ENCODE measurements around the gene KAZN.

The KAZN gene

DNA sequence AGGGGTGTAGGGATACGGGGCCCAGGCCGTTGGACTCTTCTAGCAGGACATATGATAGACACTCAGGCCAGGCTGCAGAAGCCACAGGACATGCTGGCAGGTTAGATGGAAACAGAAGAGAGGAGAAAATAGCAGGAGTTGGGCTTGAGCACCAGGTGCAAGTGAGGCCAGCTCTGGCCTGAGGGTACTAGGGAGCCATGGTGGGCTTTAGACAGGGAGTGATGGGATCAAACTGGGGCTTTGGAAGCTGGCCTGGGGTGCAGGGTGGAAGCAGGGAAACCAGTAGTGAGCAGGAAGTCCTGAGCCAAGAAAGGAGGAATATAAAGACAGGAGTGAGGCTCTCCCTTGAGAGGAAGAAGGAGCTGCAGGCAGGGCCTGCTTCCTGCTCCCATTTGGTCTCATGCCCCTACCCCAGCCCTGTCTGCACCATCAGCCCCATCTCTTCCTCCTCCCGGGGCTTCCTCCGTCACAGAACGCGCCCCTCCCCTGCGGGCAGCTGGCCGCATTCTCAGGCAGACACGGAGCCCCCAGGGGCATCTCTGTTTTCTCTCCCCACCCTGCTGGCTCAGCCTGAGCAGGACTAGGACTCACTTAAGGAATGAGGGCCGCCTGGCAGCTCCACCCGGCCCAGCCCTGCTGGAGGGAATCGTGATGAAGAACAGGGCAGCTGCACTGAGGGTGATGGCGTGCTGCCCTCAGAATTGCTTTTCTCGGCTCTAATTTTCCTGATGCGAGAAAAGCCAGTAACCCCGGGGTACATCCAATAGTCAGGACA is 389.5 kb downstream of the KAZN start:
- no peak for DNase-seq (ENCODE audit: low spot score)

- DNase-seq (ENCODE audit: low spot score), result no peak
Observed at GRCh38 chr1:14988636-14989035, 390.2 kb downstream of the KAZN start.

GRCh38 chr1:14989931-14990728 is 391.6 kb downstream of the KAZN start:
- DNase-seq (ENCODE audit: low spot score), result no peak

DNA sequence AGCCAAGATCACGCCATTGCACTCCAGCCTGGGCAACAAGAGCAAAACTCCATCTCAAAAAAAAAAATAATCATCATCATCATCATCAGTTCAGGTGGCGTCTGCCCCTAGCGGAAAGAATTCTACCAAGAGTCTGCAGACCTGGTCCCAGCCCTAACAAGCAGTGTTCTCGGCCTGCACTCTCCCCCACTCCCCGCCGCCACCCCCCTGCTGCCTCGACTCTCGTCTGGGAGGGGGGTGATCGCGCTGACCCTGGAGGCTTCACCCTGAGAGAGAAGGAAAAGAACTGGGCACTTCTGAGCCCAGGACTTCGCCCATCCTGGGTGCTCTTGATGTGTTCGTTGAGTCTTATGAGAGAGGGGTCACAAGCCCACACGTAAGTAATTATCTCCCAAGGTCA is 394.9 kb downstream of the KAZN start:
- no peak for DNase-seq (ENCODE audit: low spot score)

DNA sequence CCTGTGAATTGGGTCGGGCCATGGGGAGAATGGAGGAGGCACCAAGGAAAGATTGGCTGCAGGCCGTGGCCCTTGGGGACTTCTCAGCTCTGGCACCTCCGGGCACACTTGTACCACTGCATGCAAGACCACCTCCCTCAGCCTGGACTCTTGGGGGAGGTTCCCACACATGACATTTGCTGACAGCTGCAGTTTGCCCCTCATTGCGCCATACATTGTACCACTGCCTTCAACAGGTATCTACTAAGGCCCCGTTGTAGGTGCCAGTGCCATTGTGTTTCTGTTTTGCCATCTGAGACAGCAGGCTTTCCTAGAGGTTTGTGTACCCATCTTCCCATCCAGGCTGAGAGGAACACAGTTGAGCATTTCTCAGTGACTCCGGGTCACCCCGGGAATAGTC is 395.7 kb downstream of the KAZN start:
- DNase-seq (ENCODE audit: low spot score), result no peak

GRCh38 chr1:14994841-14995437 is 396.5 kb downstream of the KAZN start:
- DNase-seq (ENCODE audit: low spot score), result no peak

- no peak for DNase-seq (ENCODE audit: low spot score)
Observed at GRCh38 chr1:14996133-14997050, 397.9 kb downstream of the KAZN start.

- DNase-seq (ENCODE audit: low spot score), result no peak
Observed at GRCh38 chr1:14997646-14998276, 399.3 kb downstream of the KAZN start.

DNA sequence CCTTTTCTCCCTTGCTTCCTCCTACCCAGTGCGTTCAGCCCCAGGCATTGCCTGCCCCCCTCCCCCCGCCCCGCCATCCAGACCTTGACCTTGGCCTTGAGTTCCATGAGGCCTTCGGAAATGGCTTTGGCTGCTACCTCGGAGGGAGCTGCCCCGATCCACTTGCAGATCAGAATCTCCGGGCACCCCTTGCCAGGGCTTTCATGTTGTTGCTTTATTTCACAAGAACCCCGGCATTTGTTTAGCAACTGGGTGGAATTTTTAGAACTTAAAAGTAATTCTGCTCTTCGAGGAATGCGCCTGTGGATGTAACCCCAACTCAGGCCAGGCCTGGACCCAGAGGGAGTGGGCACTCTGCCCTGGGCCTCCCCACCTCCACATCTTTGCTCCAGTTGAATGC is 401.0 kb downstream of the KAZN start:
- DNase-seq (ENCODE audit: low spot score), result no peak

DNA sequence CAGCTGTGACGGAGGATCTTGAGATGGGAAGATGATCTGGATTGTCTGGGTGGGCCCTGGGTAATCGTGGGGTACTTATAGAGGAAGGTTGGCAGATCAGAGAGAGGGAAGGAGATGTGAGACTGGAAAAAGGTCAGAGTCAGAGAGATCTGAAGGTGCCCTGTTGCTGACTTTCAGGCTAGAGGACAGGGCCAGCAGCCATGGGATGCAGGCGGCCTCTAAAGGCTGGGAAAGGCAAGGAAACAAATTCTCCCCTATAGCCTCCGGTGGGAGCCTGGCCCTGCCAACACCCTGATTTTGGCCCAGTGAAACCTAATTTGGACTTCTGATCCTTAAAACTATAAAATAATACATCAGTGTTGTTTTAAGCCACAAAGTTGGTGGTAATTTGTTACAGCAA is 401.5 kb downstream of the KAZN start:
- DNase-seq (ENCODE audit: low spot score), result no peak

- no peak for DNase-seq (ENCODE audit: low spot score)
Observed at GRCh38 chr1:15000671-15001070, 402.2 kb downstream of the KAZN start.

DNA sequence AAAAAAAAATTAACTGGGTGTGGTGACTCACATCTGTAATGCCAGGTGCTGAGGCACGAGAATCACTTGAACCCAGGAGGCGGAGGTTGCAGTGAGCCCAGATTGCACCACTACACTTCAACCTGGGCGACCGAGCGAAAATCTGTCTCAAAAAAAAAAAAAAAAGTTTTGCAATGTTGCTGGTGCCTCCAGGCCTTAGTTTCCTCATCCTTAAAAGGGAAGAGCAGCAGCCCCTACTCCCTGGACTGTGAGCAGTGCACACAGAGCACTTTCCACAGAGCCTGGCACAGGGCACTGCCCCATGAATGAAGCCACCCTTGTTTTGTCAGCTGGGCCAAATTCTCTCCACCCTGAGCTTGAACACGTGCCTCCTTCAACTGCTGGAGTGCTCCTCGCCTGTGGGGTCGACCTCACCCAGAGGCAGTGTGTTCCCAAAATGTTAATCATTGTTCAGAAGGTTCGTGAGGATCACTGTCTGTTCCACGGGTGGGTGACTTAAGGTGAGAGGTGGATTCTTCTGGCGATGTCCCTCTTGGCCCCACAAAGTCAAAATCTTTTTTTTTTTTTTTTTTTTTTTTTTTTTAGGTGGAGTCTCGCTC is 402.9 kb downstream of the KAZN start:
- no peak for DNase-seq (ENCODE audit: low spot score)

- DNase-seq (ENCODE audit: low spot score), result no peak
Observed at GRCh38 chr1:15002325-15002724, 403.8 kb downstream of the KAZN start.

DNA sequence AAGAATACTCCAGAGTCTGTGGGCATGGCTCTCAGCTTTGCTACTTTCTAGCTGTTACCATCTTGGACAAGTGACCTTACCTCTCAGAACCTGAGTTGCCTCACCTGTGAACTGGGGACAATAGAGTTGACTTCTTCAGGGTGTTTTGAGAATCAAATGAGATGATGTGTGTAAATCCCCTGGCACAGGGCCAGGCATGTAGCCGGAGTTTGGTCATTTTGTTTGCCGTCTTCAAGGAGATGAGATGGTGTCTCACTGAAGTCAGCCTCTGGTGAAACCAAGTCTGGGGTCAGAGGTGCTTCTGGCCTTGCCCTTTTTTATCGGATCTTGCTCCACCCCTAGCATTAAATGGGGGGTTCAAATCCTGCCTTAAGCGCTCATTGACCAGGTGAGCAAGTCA is 405.9 kb downstream of the KAZN start:
- no peak for DNase-seq (ENCODE audit: low spot score)

- no peak for DNase-seq (ENCODE audit: low spot score)
Observed at GRCh38 chr1:15005116-15005515, 406.6 kb downstream of the KAZN start.

DNA sequence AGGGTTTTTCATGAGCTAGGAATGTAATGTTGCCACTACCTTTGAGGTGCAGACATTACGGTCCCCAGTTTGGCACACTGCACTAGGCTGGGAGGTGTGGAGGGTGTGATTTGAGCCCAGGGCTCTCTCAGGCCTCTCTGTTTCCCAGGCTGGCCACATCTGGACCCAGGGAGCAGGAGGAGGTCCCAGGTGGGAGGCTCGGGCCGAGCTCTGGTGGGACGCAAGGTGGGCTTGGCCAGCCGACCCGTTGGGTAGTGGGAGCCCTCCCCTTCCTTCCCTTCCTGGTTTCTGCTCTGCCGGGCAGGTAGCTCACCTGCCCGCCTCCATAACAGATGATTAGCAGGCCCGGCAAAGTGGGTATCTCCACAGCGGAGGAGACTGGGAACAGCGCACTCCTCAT is 408.9 kb downstream of the KAZN start:
- no peak for DNase-seq (ENCODE audit: low spot score)

- DNase-seq (ENCODE audit: low spot score), result no peak
Observed at GRCh38 chr1:15007842-15008241, 409.4 kb downstream of the KAZN start.

- DNase-seq (ENCODE audit: low spot score), result no peak
Observed at GRCh38 chr1:15008783-15009729, 410.6 kb downstream of the KAZN start.

DNA sequence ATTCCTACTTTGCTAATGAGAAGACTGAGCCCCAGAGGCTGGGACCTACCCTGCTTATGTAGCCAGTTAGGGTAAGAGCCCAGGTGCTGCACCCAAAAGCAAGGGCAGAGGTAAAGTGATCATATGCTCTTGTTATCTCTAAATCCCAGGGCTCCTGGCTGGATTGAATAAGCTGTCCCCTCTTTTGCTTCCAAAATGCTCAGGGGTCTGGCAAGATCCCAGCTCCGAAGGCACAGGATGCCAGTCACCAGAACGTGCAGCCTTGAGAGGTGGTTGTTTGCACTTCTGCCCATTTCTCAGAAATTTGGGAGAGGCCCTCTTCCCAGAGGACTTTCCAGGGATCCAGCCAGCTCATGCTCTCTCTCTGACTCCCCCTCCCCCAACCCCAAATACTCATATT is 412.7 kb downstream of the KAZN start:
- DNase-seq (ENCODE audit: low spot score), result no peak

- DNase-seq (ENCODE audit: low spot score), result no peak
Observed at GRCh38 chr1:15011661-15012060, 413.2 kb downstream of the KAZN start.
